Progenitor cell of endocrine pancreas (in vitro differentiated cells): ENCODE measurements around the gene COL4A6. TPM values are rescaled to one million over a fixed set of nuclear protein-coding genes. Genes with fewer than 3 reads are reported as not detected.

Experiments
- DNase-seq: peaks from one replicate; pipeline ENCODE4 v3.0.0; 2021; ENCODE audit warnings: low spot score; ENCODE audit not compliant: unreplicated experiment
- H3K27ac Mint-ChIP-seq: 2 replicates; pipeline ENCODE4 v1.8.0; 2021; ENCODE audit warnings: mild to moderate bottlenecking, moderate library complexity, mixed read lengths
- H3K27me3 Mint-ChIP-seq: 2 replicates; pipeline ENCODE4 v1.8.0; 2021; ENCODE audit warnings: mixed read lengths
- H3K36me3 Mint-ChIP-seq: 2 replicates; pipeline ENCODE4 v1.8.0; 2022; ENCODE audit warnings: mixed read lengths; ENCODE audit not compliant: insufficient read depth
- H3K4me1 Mint-ChIP-seq: 2 replicates; pipeline ENCODE4 v1.8.0; 2021; ENCODE audit warnings: low read depth, mixed read lengths
- H3K4me3 Mint-ChIP-seq: 2 replicates; pipeline ENCODE4 v1.8.0; 2021; ENCODE audit warnings: low read depth, mild to moderate bottlenecking, moderate library complexity, mixed read lengths
- H3K9me3 Mint-ChIP-seq: 2 replicates; pipeline ENCODE4 v1.8.0; 2021; ENCODE audit warnings: low read depth, mixed read lengths
- CTCF ChIP-seq: fragments of 200-600 bp; sonication (generic); IDR thresholded peaks from one replicate; pipeline ENCODE4 v1.5.0; 2021; ENCODE audit warnings: antibody characterized with exemption, mild to moderate bottlenecking; ENCODE audit not compliant: unreplicated experiment
- total RNA-seq: library from RNA; stranded (reverse); gene quantifications from 2 replicates; pipeline ENCODE4 v1.2.1, GENCODE V29; 2021

The COL4A6 gene
- total RNA-seq, 1 donor from 2014 or later: 66.6 TPM

GRCh38 chrX:108250654-108251579 lies 187.3 kb downstream of the COL4A6 start:
- H3K27me3 Mint-ChIP-seq: no peaks in the 10 kb centered on the region
- peaks cover 10% of the 10 kb centered on the region for H3K36me3 Mint-ChIP-seq
- no peak for DNase-seq
- peaks cover 15% of the 10 kb centered on the region for H3K9me3 Mint-ChIP-seq
- H3K27ac Mint-ChIP-seq: no peak overlapping the region
- H3K4me1 Mint-ChIP-seq: peaks cover 37% of the 10 kb centered on the region
- no peak overlapping the region for H3K4me3 Mint-ChIP-seq
- TF ChIP-seq CTCF: no peak

GRCh38 chrX:108246304-108246954 lies 191.8 kb downstream of the COL4A6 start:
- H3K36me3 Mint-ChIP-seq: peaks cover 3% of the 10 kb centered on the region
- H3K9me3 Mint-ChIP-seq: peaks cover 4% of the 10 kb centered on the region
- H3K4me3 Mint-ChIP-seq: no peak overlapping the region
- H3K27ac Mint-ChIP-seq: no peak overlapping the region
- TF ChIP-seq CTCF: no peak
- peaks cover 23% of the 10 kb centered on the region for H3K4me1 Mint-ChIP-seq
- DNase-seq: no peak
- H3K27me3 Mint-ChIP-seq: no peaks in the 10 kb centered on the region

GRCh38 chrX:108245462-108245861 lies 192.8 kb downstream of the COL4A6 start:
- Mint-ChIP-seq H3K4me1 (peaks cover 22% of the 10 kb centered on the region), H3K27me3 (no peaks in the 10 kb centered on the region), H3K9me3 (peaks cover 4% of the 10 kb centered on the region), H3K36me3 (peaks cover 3% of the 10 kb centered on the region), H3K27ac (no peak overlapping the region), H3K4me3 (no peak overlapping the region)
- no peak for TF ChIP-seq CTCF
- DNase-seq: no peak

- no peaks in the 10 kb centered on the region for H3K9me3 Mint-ChIP-seq
- no peak for TF ChIP-seq CTCF
- no peaks in the 10 kb centered on the region for H3K27me3 Mint-ChIP-seq
- DNase-seq: no peak
- no peak overlapping the region for H3K4me3 Mint-ChIP-seq
- no peak overlapping the region for H3K27ac Mint-ChIP-seq
- no peaks in the 10 kb centered on the region for H3K36me3 Mint-ChIP-seq
- peaks cover 3% of the 10 kb centered on the region for H3K4me1 Mint-ChIP-seq
Measured at GRCh38 chrX:108235986-108236385, 202.2 kb downstream of the COL4A6 start.

- Mint-ChIP-seq H3K4me3 (no peak overlapping the region), H3K4me1 (peaks cover 3% of the 10 kb centered on the region), H3K27me3 (no peaks in the 10 kb centered on the region), H3K27ac (no peak overlapping the region), H3K9me3 (no peaks in the 10 kb centered on the region), H3K36me3 (no peaks in the 10 kb centered on the region)
- TF ChIP-seq CTCF: no peak
- DNase-seq: no peak
Measured at GRCh38 chrX:108230574-108230973, 207.6 kb downstream of the COL4A6 start.
